K562 (cell line): ENCODE data around the gene UBXN11. TPM values are rescaled to one million over a fixed set of nuclear protein-coding genes. Genes with fewer than 3 reads are reported as not detected.
A peak's percentile ranks its signal among the peaks of the same experiment; 100 is the strongest.

Source experiments
- ATAC-seq: fragments of 200-7000 bp; cut with Tn5 transposase; 3 replicates; pipeline ENCODE4 v1.9.1; 2020; ENCODE audit warnings: moderate library complexity
- BruUV-seq: library from RNA; stranded (reverse); fragments of 400-500 nt; replicated peaks from 2 replicates; lab custom pipeline; 2021; lab: Mats Ljungman, UMichigan
- CTCF ChIA-PET: fragments of 300-600 bp; formaldehyde crosslinking; extraction: SDS; loops from one replicate; lab custom pipeline; 2021; ENCODE audit warnings: low intra/inter-chr PET ratio; lab: Yijun Ruan, JAX
- POLR2A ChIA-PET: fragments of 300-600, 350-650 bp; sonication (Branson Sonifier 250); formaldehyde crosslinking; extraction: SDS; loops from one replicate; lab custom pipeline; 2021; ENCODE audit warnings: antibody characterized with exemption, inconsistent platforms; lab: Yijun Ruan, JAX
- DNase-seq, 4 experiments: peaks; one replicate each; pipeline versions ENCODE4 v3.0.0 to v3.0.0-alpha.2; 2011 to 2018; ENCODE audit warnings: low spot score in 3 of 4, mixed read lengths in 3 of 4; ENCODE audit errors: extremely low read depth in 1 of 4
- FAIRE-seq: peaks from 2 replicates; lab custom pipeline; 2011; peaks lifted over from hg19 to GRCh38; lab: Jason Lieb, UNC
- H2AFZ ChIP-seq: 2 replicates; pipeline ENCODE4 v1.6.0; 2011; ENCODE audit warnings: low read depth, low read length, control low read depth, inconsistent platforms
- H3K27ac ChIP-seq: fragments of 200-600 bp; 3 replicates; pipeline ENCODE4 v1.8.0; 2011; ENCODE audit warnings: low read depth, mild to moderate bottlenecking, control low read depth, inconsistent platforms, low read length, moderate library complexity, mixed read lengths; ENCODE audit errors: extremely low read depth
- H3K27me3 ChIP-seq, 2 experiments: fragments of 300-600 bp in 1 of 2; 2 replicates in 1 of 2; 3 replicates in 1 of 2; pipeline versions ENCODE4 v1.6.0 to v1.8.0; 2011; ENCODE audit warnings: inconsistent platforms in 2 of 2, low read length in 2 of 2, mild to moderate bottlenecking in 1 of 2, mixed read lengths in 1 of 2, moderate library complexity in 1 of 2; ENCODE audit not compliant: control insufficient read depth in 2 of 2, insufficient read depth in 2 of 2
- H3K36me3 ChIP-seq: fragments of 300-600 bp; 3 replicates; pipeline ENCODE4 v1.8.0; 2011; ENCODE audit warnings: mild to moderate bottlenecking, low read length, inconsistent platforms; ENCODE audit not compliant: control insufficient read depth, insufficient read depth
- H3K4me1 ChIP-seq, 2 experiments: fragments of 200-600 bp in 1 of 2; replicated peaks in 1 of 2; 2 replicates in 1 of 2; 3 replicates in 1 of 2; pipeline versions ENCODE4 v1.5.1 to v1.8.0; 2011; ENCODE audit warnings: inconsistent platforms in 2 of 2, low read length in 2 of 2, mild to moderate bottlenecking in 1 of 2, mixed read lengths in 1 of 2, moderate library complexity in 1 of 2; ENCODE audit not compliant: control insufficient read depth in 2 of 2, insufficient read depth in 2 of 2
- H3K4me2 ChIP-seq: 2 replicates; pipeline ENCODE4 v1.6.1; 2011; ENCODE audit warnings: low read length, control low read depth, inconsistent platforms, mixed read lengths; ENCODE audit not compliant: insufficient read depth
- H3K4me3 ChIP-seq: fragments of 200-600 bp; sonication (generic), shearing (Covaris generic); 2 replicates; pipeline ENCODE4 v1.5.1; 2016; ENCODE audit warnings: control low read depth, inconsistent platforms
- H3K79me2 ChIP-seq: fragments of 200-600 bp; 3 replicates; pipeline ENCODE4 v1.8.0; 2011; ENCODE audit warnings: low read length, inconsistent platforms; ENCODE audit not compliant: control insufficient read depth, insufficient read depth
- H3K9ac ChIP-seq, 2 experiments: 2 replicates each; pipeline versions ENCODE4 v1.6.0 to v1.6.1; 2011; ENCODE audit warnings: low read depth in 2 of 2, low read length in 2 of 2, control low read depth in 1 of 2, inconsistent platforms in 1 of 2, mild to moderate bottlenecking in 1 of 2, mixed read lengths in 1 of 2; ENCODE audit not compliant: insufficient read depth in 1 of 2
- H3K9me1 ChIP-seq: one replicate; pipeline ENCODE4 v1.6.0; 2011; ENCODE audit warnings: inconsistent platforms, mild to moderate bottlenecking, low read length, moderate library complexity; ENCODE audit not compliant: control insufficient read depth, insufficient read depth
- H3K9me3 ChIP-seq: replicated peaks from 2 replicates; pipeline ENCODE4 v1.5.1; 2011; ENCODE audit warnings: low read depth, low read length, inconsistent platforms; ENCODE audit not compliant: control insufficient read depth, insufficient read depth
- H4K20me1 ChIP-seq: replicated peaks from 2 replicates; pipeline ENCODE4 v1.6.1; 2011; ENCODE audit warnings: low read length, inconsistent platforms, mixed read lengths; ENCODE audit not compliant: control insufficient read depth, insufficient read depth
- CEBPB ChIP-seq: fragments of 450-650 bp; IDR thresholded peaks from 2 replicates; pipeline ENCODE4 v1.6.1; 2016; ENCODE audit warnings: missing genetic modification characterization, missing compliant biosample characterization
- DMBX1 ChIP-seq: fragments of 250-450 bp; sonication (Bioruptor Pico); IDR thresholded peaks from 2 replicates; pipeline ENCODE4 v1.8.0; 2022; ENCODE audit warnings: inconsistent platforms, mild to moderate bottlenecking, moderate library complexity, borderline replicate concordance
- ETV1 ChIP-seq: fragments of 450-650 bp; conservative IDR thresholded peaks from 2 replicates; pipeline ENCODE4 v1.6.1; 2016; ENCODE audit warnings: missing genetic modification characterization, control low read depth, low read depth, missing compliant biosample characterization
- HOMEZ ChIP-seq: fragments of 250-450 bp; sonication (Bioruptor Pico); IDR thresholded peaks from 2 replicates; pipeline ENCODE4 v1.4.0; 2020; ENCODE audit warnings: mild to moderate bottlenecking, moderate library complexity
- MECOM ChIP-seq: fragments of 250-450 bp; sonication (Bioruptor Pico); IDR thresholded peaks from 2 replicates; pipeline ENCODE4 v1.8.0; 2022; ENCODE audit warnings: inconsistent platforms
- NFRKB ChIP-seq: fragments of 450-650 bp; IDR thresholded peaks from 2 replicates; pipeline ENCODE4 v1.6.1; 2016; ENCODE audit warnings: low read depth
- NR2C2 ChIP-seq, 2 experiments: fragments of 200-800 bp in 1 of 2; sonication (Bioruptor generic) in 1 of 2; sonication (generic) in 1 of 2; formaldehyde crosslinking in 1 of 2; IDR thresholded peaks; 2 replicates each; pipeline versions ENCODE4 v1.6.1 to v1.8.0; 2016 to 2022; ENCODE audit warnings: mild to moderate bottlenecking in 1 of 2, missing compliant biosample characterization in 1 of 2, missing genetic modification characterization in 1 of 2, missing genetic modification reagents in 1 of 2
- OTX1 ChIP-seq: fragments of 450-650 bp; formaldehyde crosslinking; IDR thresholded peaks from 2 replicates; pipeline ENCODE4 v1.4.0; 2022; ENCODE audit warnings: mild to moderate bottlenecking
- PURB ChIP-seq: sonication (generic); formaldehyde crosslinking; IDR thresholded peaks from 2 replicates; pipeline ENCODE4 v1.9.0; 2021; ENCODE audit warnings: low read depth, mild to moderate bottlenecking, missing genetic modification reagents
- SMARCB1 ChIP-seq: IDR thresholded peaks from 2 replicates; pipeline ENCODE4 v1.6.1; 2011; ENCODE audit warnings: improper control_type of control experiment, low read depth; ENCODE audit not compliant: insufficient read length
- SP1 ChIP-seq: sonication (generic); formaldehyde crosslinking; IDR thresholded peaks from 2 replicates; pipeline ENCODE4 v1.8.1; 2022; ENCODE audit warnings: mild to moderate bottlenecking, missing genetic modification reagents
- SPI1 ChIP-seq: IDR thresholded peaks from 2 replicates; pipeline ENCODE4 v1.6.1; 2011; ENCODE audit warnings: low read depth, low read length, control low read depth, borderline replicate concordance
- THRB ChIP-seq: fragments of 450-650 bp; formaldehyde crosslinking; conservative IDR thresholded peaks from 2 replicates; pipeline ENCODE4 v1.4.0; 2022; ENCODE audit warnings: mild to moderate bottlenecking, missing genetic modification characterization
- YY1 ChIP-seq, 3 experiments: IDR thresholded peaks; 2 replicates each; pipeline ENCODE4 v1.6.1; 2011; ENCODE audit warnings: low read length in 2 of 3, mild to moderate bottlenecking in 2 of 3, moderate library complexity in 2 of 3, borderline replicate concordance in 1 of 3, control low read depth in 1 of 3, low read depth in 1 of 3; ENCODE audit not compliant: insufficient read depth in 3 of 3, insufficient replicate concordance in 2 of 3, control insufficient read depth in 1 of 3, insufficient read length in 1 of 3; ENCODE audit errors: extremely low read depth in 1 of 3
- ZNF121 ChIP-seq: sonication (generic); formaldehyde crosslinking; conservative IDR thresholded peaks from 2 replicates; pipeline ENCODE4 v1.8.0; 2022; ENCODE audit warnings: missing genetic modification reagents
- ZNF395 ChIP-seq: fragments of 200-800 bp; sonication (Bioruptor generic); IDR thresholded peaks from 2 replicates; pipeline ENCODE4 v1.6.1; 2017; ENCODE audit warnings: missing genetic modification characterization, missing compliant biosample characterization
- WGBS: fragments of 100-300 bp; shearing (Covaris generic); methylation state at CpG from one replicate; pipeline ENCODE4 v1.1.6; 2016; ENCODE audit warnings: low coverage, mixed read lengths; ENCODE audit not compliant: insufficient coverage; ENCODE audit errors: missing lambda C conversion rate; 5-methylcytosine and 5-hydroxymethylcytosine counted together
- in situ Hi-C: fragments of 300-500 bp; cut with MboI; formaldehyde crosslinking; loops from 4 replicates; pipeline ENCODE4 v1.15.0; 2018; ENCODE audit warnings: inconsistent platforms, mixed read lengths
- intact Hi-C: fragments of 100-400 bp; cut with micrococcal nuclease; formaldehyde crosslinking; loops from 2 replicates; pipeline ENCODE4 v1.14.2; 2022
- polyA plus RNA-seq, 8 experiments: library from polyadenylated mRNA; depleted of rRNA in 4 of 8; stranded (reverse) in 5 of 8; unstranded in 3 of 8; fragments of >200 nt; fragmentation: Nextera tagmentation in 2 of 8; fragmentation: Illumina TruSeq in 1 of 8; extraction: Ambion mirVana in 2 of 8; extraction: Trizol in 1 of 8; gene quantifications; 2 replicates each; pipeline versions ENCODE4 v1.2.1 to v1.2.3, GENCODE V29; 2011 to 2014; ENCODE audit warnings: inconsistent platforms in 1 of 8, missing spikeins in 1 of 8
- total RNA-seq, 7 experiments: library from RNA; depleted of rRNA in 6 of 7; stranded (reverse); fragments of >200 nt in 6 of 7; fragmentation: Illumina TruSeq in 2 of 7; extraction: Trizol in 2 of 7; gene quantifications; 2 replicates each; pipeline versions ENCODE4 v1.2.1 to v1.2.3, GENCODE V29; 2011 to 2021; ENCODE audit warnings: low replicate concordance in 1 of 7

The UBXN11 gene
- total and polyA plus RNA-seq, 9 of the 15 experiments (the other 6 are each of a cell fraction or from before 2014, with no cell fraction given) = 0.48 to 34.3 (median 11.3) TPM

GRCh38 chr1:26305667-26306289 lies 658 bp downstream of the UBXN11 start:
- Histone ChIP-seq H3K9ac (peak overlapping the region; percentile 72 to 99), H3K27ac (peak overlapping the region; percentile 57), H3K9me1 (no peaks in the 10 kb centered on the region), H3K9me3 (no peaks in the 10 kb centered on the region), H2AFZ (peak overlapping the region; percentile 88), H3K4me3 (peak overlapping the region; percentile 77), H3K36me3 (peaks cover 4% of the 10 kb centered on the region; the same call in 1 of the 3 replicates), H4K20me1 (no peaks in the 10 kb centered on the region), H3K27me3 (no peaks in the 10 kb centered on the region), H3K4me1 (peaks cover 28 to 38% of the 10 kb centered on the region in 2 experiments), H3K4me2 (peak overlapping the region; percentile 89), H3K79me2 (peaks cover 13% of the 10 kb centered on the region; the same call in 2 of the 3 replicates)
- POLR2A ChIA-PET = interaction anchor here (0.6 kb wide), 1 partner anchor 41 kb away, joined by 3 read pairs; no protein-coding TSS in a partner anchor
- intact Hi-C loops = no loop called here
- ATAC-seq = no peak
- BruUV-seq = TSS peak; percentile 86
- 16% methylated on average over 8 of the region's 8 CpGs for WGBS
- peak in 1 of 4 experiments; percentile 26 for DNase-seq
- no peak for FAIRE-seq
- CTCF ChIA-PET = no interaction called here
- in situ Hi-C loops = no loop called here
- 0 out of 2 replicates have a peak, but pooled peaks have one; percentile 41 for TF ChIP-seq SPI1
- TF ChIP-seq ZNF121 (CRISPR knock-in tag) = no peak
- TF ChIP-seq YY1 (IDR thresholded peaks at IDR 0.05; ENCODE audit: borderline replicate concordance in 1 of 3, control insufficient read depth in 1 of 3, extremely low read depth in 1 of 3, insufficient read depth in 3 of 3, insufficient read length in 1 of 3, insufficient replicate concordance in 2 of 3, low read depth in 1 of 3, low read length in 2 of 3) = peak in 2 of 3 experiments; percentile 37 to 54
- TF ChIP-seq CEBPB (tag) = 0 out of 2 replicates have a peak, but pooled peaks have one; percentile 10
- peak; percentile 54; the same call in 1 of the 2 replicates for TF ChIP-seq NR2C2 (CRISPR knock-in tag; IDR thresholded peaks at IDR 0.05)
- TF ChIP-seq NR2C2 (tag; IDR thresholded peaks at IDR 0.05) = no peak
- no peak for TF ChIP-seq DMBX1 (CRISPR knock-in tag)
- 0 out of 2 replicates have a peak, but pooled peaks have one; percentile 60 for TF ChIP-seq THRB (CRISPR knock-in tag)
- TF ChIP-seq HOMEZ = no peak
- TF ChIP-seq ZNF395 = peak; percentile 5; the same call in 1 of the 2 replicates
- no peak for TF ChIP-seq ETV1 (tag)
- TF ChIP-seq SMARCB1 = no peak
- TF ChIP-seq PURB (CRISPR knock-in tag) = no peak
- no peak; the same call in 1 of the 2 replicates for TF ChIP-seq NFRKB
- TF ChIP-seq MECOM (CRISPR knock-in tag) = no peak
- TF ChIP-seq SP1 (CRISPR knock-in tag) = 0 out of 2 replicates have a peak, but pooled peaks have one; percentile 18
- TF ChIP-seq OTX1 (CRISPR knock-in tag) = 0 out of 2 replicates have a peak, but pooled peaks have one; percentile 52
